BJ (cell line): ENCODE measurements around the gene PTPRK. TPM values are rescaled to one million over a fixed set of nuclear protein-coding genes. Genes with fewer than 3 reads are reported as not detected.

Source experiments
- CTCF ChIA-PET: fragments of 350-600 bp; formaldehyde crosslinking; extraction: SDS; loops from one replicate; lab custom pipeline; 2021; ENCODE audit warnings: antibody characterized with exemption, inconsistent platforms; lab: Yijun Ruan, JAX
- POLR2A ChIA-PET: fragments of 300-600 bp; sonication (Branson Sonifier 250); formaldehyde crosslinking; extraction: SDS; loops from one replicate; lab custom pipeline; 2021; ENCODE audit warnings: antibody characterized with exemption; lab: Charles Lee
- DNase-seq: peaks from one replicate; pipeline ENCODE4 v3.0.0-alpha.2; 2011; ENCODE audit warnings: low read depth
- H3K27me3 ChIP-seq: 2 replicates; pipeline ENCODE4 v1.6.0; 2011; ENCODE audit warnings: low read length; ENCODE audit not compliant: control insufficient read depth, insufficient read depth
- H3K36me3 ChIP-seq: 2 replicates; pipeline ENCODE4 v1.5.1; 2011; ENCODE audit warnings: low read length; ENCODE audit not compliant: control insufficient read depth, insufficient read depth
- H3K4me3 ChIP-seq: 2 replicates; pipeline ENCODE4 v1.5.1; 2011; ENCODE audit warnings: low read depth, mild to moderate bottlenecking, control low read depth, low read length
- CTCF ChIP-seq: IDR thresholded peaks from 2 replicates; pipeline ENCODE4 v1.5.1; 2011; ENCODE audit warnings: low read depth, mild to moderate bottlenecking, control low read depth, inconsistent platforms, low read length, moderate library complexity; ENCODE audit not compliant: insufficient read depth
- polyA plus RNA-seq: library from polyadenylated mRNA; depleted of rRNA; stranded (reverse); fragments of >200 nt; gene quantifications from 2 replicates; pipeline ENCODE4 v1.2.3, GENCODE V29; 2011

The PTPRK gene
- polyA plus RNA-seq, 1 experiment: 18.5 TPM

- no peak for DNase-seq
- CTCF ChIA-PET: no interaction called here
- Histone ChIP-seq H3K36me3 (no peaks in the 10 kb centered on the region), H3K27me3 (no peaks in the 10 kb centered on the region), H3K4me3 (no peak overlapping the region)
- POLR2A ChIA-PET: no interaction called here
- TF ChIP-seq CTCF: no peak
These were observed 490.6 kb downstream of the PTPRK start for GRCh38 chr6:128029826-128030225.

- no peak for TF ChIP-seq CTCF
- ChIA-PET CTCF (no interaction called here), POLR2A (no interaction called here)
- no peak for DNase-seq
- no peaks in the 10 kb centered on the region for H3K36me3 ChIP-seq
- no peak overlapping the region for H3K4me3 ChIP-seq
- no peaks in the 10 kb centered on the region for H3K27me3 ChIP-seq
These were observed 492.2 kb downstream of the PTPRK start for GRCh38 chr6:128028183-128028582.

GRCh38 chr6:128025478-128025877 is 494.9 kb downstream of the PTPRK start:
- TF ChIP-seq CTCF: no peak
- CTCF ChIA-PET: interaction anchor here (0.7 kb wide), 1 partner anchor 52 kb away, joined by 3 read pairs; no protein-coding TSS in a partner anchor
- no peak for DNase-seq
- H3K36me3 ChIP-seq: no peaks in the 10 kb centered on the region
- no peaks in the 10 kb centered on the region for H3K27me3 ChIP-seq
- POLR2A ChIA-PET: interaction anchor here (0.7 kb wide), 1 partner anchor 16 kb away, joined by 3 read pairs; no protein-coding TSS in a partner anchor
- no peak overlapping the region for H3K4me3 ChIP-seq

GRCh38 chr6:128024969-128025368 is 495.4 kb downstream of the PTPRK start:
- Histone ChIP-seq H3K4me3 (no peak overlapping the region), H3K27me3 (no peaks in the 10 kb centered on the region), H3K36me3 (no peaks in the 10 kb centered on the region)
- ChIA-PET CTCF (interaction anchor here (0.7 kb wide), 1 partner anchor 52 kb away, joined by 3 read pairs; no protein-coding TSS in a partner anchor), POLR2A (interaction anchor here (0.7 kb wide), 1 partner anchor 16 kb away, joined by 3 read pairs; no protein-coding TSS in a partner anchor)
- DNase-seq: no peak
- TF ChIP-seq CTCF: no peak

GRCh38 chr6:128024046-128024445 is 496.4 kb downstream of the PTPRK start:
- no peak for DNase-seq
- H3K27me3 ChIP-seq: no peaks in the 10 kb centered on the region
- POLR2A ChIA-PET: interaction anchor here (0.9 kb wide), 1 partner anchor 12 kb away, joined by 3 read pairs; no protein-coding TSS in a partner anchor
- no peak overlapping the region for H3K4me3 ChIP-seq
- no peak for TF ChIP-seq CTCF
- no peaks in the 10 kb centered on the region for H3K36me3 ChIP-seq
- CTCF ChIA-PET: no interaction called here
